NCI-H2081 treated with DMSO at 0.1 percent for 48 hours (cell line): ENCODE data around the gene SHROOM4.

Experiments used
- DNase-seq: peaks from one replicate; lab custom pipeline; 2025; lab: John Stamatoyannopoulos, UW

The SHROOM4 gene

GRCh38 chrX:50778272-50778671 is 35.7 kb downstream of the SHROOM4 start:
- DNase-seq = no peak

GRCh38 chrX:50776248-50776647 is 37.7 kb downstream of the SHROOM4 start:
- DNase-seq = no peak

- no peak for DNase-seq
These were observed 42.6 kb downstream of the SHROOM4 start for GRCh38 chrX:50771382-50771781.

- DNase-seq = no peak
These were observed 43.3 kb downstream of the SHROOM4 start for GRCh38 chrX:50770702-50771101.

- DNase-seq = no peak
These were observed 44.5 kb downstream of the SHROOM4 start for GRCh38 chrX:50769389-50770063.

- no peak for DNase-seq
These were observed 45.2 kb downstream of the SHROOM4 start for GRCh38 chrX:50768801-50769200.

GRCh38 chrX:50765986-50766385 is 48.0 kb downstream of the SHROOM4 start:
- DNase-seq = no peak

- no peak for DNase-seq
These were observed 51.4 kb downstream of the SHROOM4 start for GRCh38 chrX:50762578-50762977.

- no peak for DNase-seq
These were observed 57.7 kb downstream of the SHROOM4 start for GRCh38 chrX:50756276-50756675.

GRCh38 chrX:50751091-50751490 is 62.9 kb downstream of the SHROOM4 start:
- DNase-seq = no peak

- no peak for DNase-seq
These were observed 66.5 kb downstream of the SHROOM4 start for GRCh38 chrX:50747471-50747900.

GRCh38 chrX:50736656-50737055 is 77.3 kb downstream of the SHROOM4 start:
- no peak for DNase-seq

GRCh38 chrX:50726296-50726695 is 87.7 kb downstream of the SHROOM4 start:
- no peak for DNase-seq

GRCh38 chrX:50725310-50725709 is 88.7 kb downstream of the SHROOM4 start:
- no peak for DNase-seq

- DNase-seq = no peak
These were observed 91.0 kb downstream of the SHROOM4 start for GRCh38 chrX:50723006-50723405.

GRCh38 chrX:50721764-50722521 is 92.1 kb downstream of the SHROOM4 start:
- DNase-seq = no peak

- no peak for DNase-seq
These were observed 94.4 kb downstream of the SHROOM4 start for GRCh38 chrX:50719614-50720013.

- DNase-seq = no peak
These were observed 95.2 kb downstream of the SHROOM4 start for GRCh38 chrX:50718776-50719175.

GRCh38 chrX:50716706-50717105 is 97.3 kb downstream of the SHROOM4 start:
- no peak for DNase-seq

- DNase-seq = no peak
These were observed 101.2 kb downstream of the SHROOM4 start for GRCh38 chrX:50712777-50713176.

- DNase-seq = no peak
These were observed 102.1 kb downstream of the SHROOM4 start for GRCh38 chrX:50711907-50712306.

- DNase-seq = no peak
These were observed 105.9 kb downstream of the SHROOM4 start for GRCh38 chrX:50707955-50708699.

- DNase-seq = no peak
These were observed 106.6 kb downstream of the SHROOM4 start for GRCh38 chrX:50707405-50707804.
